ENCODE results near the gene CTTN. TPM values are rescaled to one million over a fixed set of nuclear protein-coding genes. Genes with fewer than 3 reads are reported as not detected.

Gene CTTN
- total RNA-seq = 100 to 1,000 TPM; 199 to 242 TPM
- polyA plus RNA-seq (ENCODE audit: insufficient read length in 6 of 6) = 100 to 1,000 TPM; 162 to 214 (median 195) TPM
- long read RNA-seq, donor 1, transcript CTTN-206 (4 exons, 1,087 nt) = major isoform, 10 of 36 reads
- long read RNA-seq, donor 1, partial matches to known transcripts = 18 of 36 reads
- long read RNA-seq, donor 1, other reads (novel, unspliced or antisense) = 0 of 36 reads
- long read RNA-seq, donor 2, transcript CTTN-201 (18 exons, 3,272 nt) = major isoform, 5 of 34 reads
- long read RNA-seq, donor 2, transcript CTTN-214 (2 exons, 481 nt) = major isoform, 5 of 34 reads
- long read RNA-seq, donor 2, partial matches to known transcripts = 17 of 34 reads
- long read RNA-seq, donor 2, other reads (novel, unspliced or antisense) = 0 of 34 reads
- long read RNA-seq, donor 3, partial matches to known transcripts = 10 of 18 reads
- long read RNA-seq, donor 3, other reads (novel, unspliced or antisense) = 0 of 18 reads
- long read RNA-seq, donor 4, transcript CTTN-201 (18 exons, 3,272 nt) = major isoform, 9 of 77 reads
- long read RNA-seq, donor 4, transcript CTTN-202 (17 exons, 3,272 nt) = minor isoform, 8 of 77 reads
- long read RNA-seq, donor 4, partial matches to known transcripts = 12 of 77 reads
- long read RNA-seq, donor 4, other reads (novel, unspliced or antisense) = 47 of 77 reads
- long read RNA-seq, donor 5, partial matches to known transcripts = 20 of 34 reads
- long read RNA-seq, donor 5, other reads (novel, unspliced or antisense) = 0 of 34 reads
- long read RNA-seq, donor 6, partial matches to known transcripts = 9 of 16 reads
- long read RNA-seq, donor 6, other reads (novel, unspliced or antisense) = 0 of 16 reads
- long read RNA-seq, donor 7, partial matches to known transcripts = 0 of 3 reads
- long read RNA-seq, donor 7, other reads (novel, unspliced or antisense) = 0 of 3 reads
- long read RNA-seq, donor 8, transcript CTTN-201 (18 exons, 3,272 nt) = major isoform, 5 of 22 reads
- long read RNA-seq, donor 8, partial matches to known transcripts = 13 of 22 reads
- long read RNA-seq, donor 8, other reads (novel, unspliced or antisense) = 0 of 22 reads
- long read RNA-seq, donor 9 = 0 reads
- long read RNA-seq, donor 10, partial matches to known transcripts = 8 of 29 reads
- long read RNA-seq, donor 10, other reads (novel, unspliced or antisense) = 17 of 29 reads
- long read RNA-seq, donor 11, transcript CTTN-201 (18 exons, 3,272 nt) = major isoform, 5 of 17 reads
- long read RNA-seq, donor 11, partial matches to known transcripts = 6 of 17 reads
- long read RNA-seq, donor 11, other reads (novel, unspliced or antisense) = 0 of 17 reads
- long read RNA-seq, donor 12, transcript CTTN-201 (18 exons, 3,272 nt) = major isoform, 5 of 15 reads
- long read RNA-seq, donor 12, partial matches to known transcripts = 6 of 15 reads
- long read RNA-seq, donor 12, other reads (novel, unspliced or antisense) = 0 of 15 reads

- intact Hi-C loops (cut with DNase I) = loop anchor here in 1 of 2 donors (10.0 kb wide), 1 partner anchor 123 kb away; the partner anchor contains the start of gene PPFIA1
These were observed at the start of gene CTTN for GRCh38 chr11:70397983-70398833. TSS of gene CTTN (plus strand) at chr11:70398529. CDS start at chr11:70407298, 8,769 bp downstream.

GRCh38 chr11:70348608-70349007, 49.7 kb upstream of the CTTN start:
- ATAC-seq (no peak), DNase-seq (no peak)
- Histone ChIP-seq H3K4me3 (no peak overlapping the region), H3K9me3 (no peaks in the 10 kb centered on the region), H3K27me3 (no peaks in the 10 kb centered on the region), H3K27ac (no peak overlapping the region), H3K4me1 (no peaks in the 10 kb centered on the region), H3K36me3 (peaks cover 6 to 77% of the 10 kb centered on the region in 2 donors)
- TF ChIP-seq, protein P1, sequence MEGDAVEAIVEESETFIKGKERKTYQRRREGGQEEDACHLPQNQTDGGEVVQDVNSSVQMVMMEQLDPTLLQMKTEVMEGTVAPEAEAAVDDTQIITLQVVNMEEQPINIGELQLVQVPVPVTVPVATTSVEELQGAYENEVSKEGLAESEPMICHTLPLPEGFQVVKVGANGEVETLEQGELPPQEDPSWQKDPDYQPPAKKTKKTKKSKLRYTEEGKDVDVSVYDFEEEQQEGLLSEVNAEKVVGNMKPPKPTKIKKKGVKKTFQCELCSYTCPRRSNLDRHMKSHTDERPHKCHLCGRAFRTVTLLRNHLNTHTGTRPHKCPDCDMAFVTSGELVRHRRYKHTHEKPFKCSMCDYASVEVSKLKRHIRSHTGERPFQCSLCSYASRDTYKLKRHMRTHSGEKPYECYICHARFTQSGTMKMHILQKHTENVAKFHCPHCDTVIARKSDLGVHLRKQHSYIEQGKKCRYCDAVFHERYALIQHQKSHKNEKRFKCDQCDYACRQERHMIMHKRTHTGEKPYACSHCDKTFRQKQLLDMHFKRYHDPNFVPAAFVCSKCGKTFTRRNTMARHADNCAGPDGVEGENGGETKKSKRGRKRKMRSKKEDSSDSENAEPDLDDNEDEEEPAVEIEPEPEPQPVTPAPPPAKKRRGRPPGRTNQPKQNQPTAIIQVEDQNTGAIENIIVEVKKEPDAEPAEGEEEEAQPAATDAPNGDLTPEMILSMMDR (IDR thresholded peaks at IDR 0.05) = no peak
- intact Hi-C loops (cut with DNase I) = no loop called here

More at GRCh38 chr11:70397983-70398833, at the start of gene CTTN:
- TF ChIP-seq, protein P1 (IDR thresholded peaks at IDR 0.05) = no peak
- H3K9me3 ChIP-seq = no peaks in the 10 kb centered on the region
- peak within 1 kb of the TSS; percentile 81 to 82 for H3K27ac ChIP-seq
- ATAC-seq = peak; percentile 86
- H3K4me1 ChIP-seq = peaks cover 13 to 50% of the 10 kb centered on the region in 2 donors
- H3K27me3 ChIP-seq = peaks cover 0 to 92% of the 10 kb centered on the region in 2 donors
- H3K36me3 ChIP-seq = no peaks in the 10 kb centered on the region
- peak; percentile 79 to 95 (median 84) for DNase-seq
- peak within 1 kb of the TSS; percentile 68 to 81 for H3K4me3 ChIP-seq

GRCh38 chr11:70351646-70352045, 46.7 kb upstream of the CTTN start:
- H3K27me3 ChIP-seq = no peaks in the 10 kb centered on the region
- H3K4me1 ChIP-seq = no peaks in the 10 kb centered on the region
- intact Hi-C loops (cut with DNase I) = no loop called here
- ATAC-seq (no peak), DNase-seq (no peak)
- no peaks in the 10 kb centered on the region for H3K9me3 ChIP-seq
- H3K36me3 ChIP-seq = peaks cover 0 to 81% of the 10 kb centered on the region in 2 donors
- TF ChIP-seq, protein P1 (IDR thresholded peaks at IDR 0.05) = no peak
- no peak overlapping the region for H3K27ac ChIP-seq
- no peak overlapping the region for H3K4me3 ChIP-seq

DNA sequence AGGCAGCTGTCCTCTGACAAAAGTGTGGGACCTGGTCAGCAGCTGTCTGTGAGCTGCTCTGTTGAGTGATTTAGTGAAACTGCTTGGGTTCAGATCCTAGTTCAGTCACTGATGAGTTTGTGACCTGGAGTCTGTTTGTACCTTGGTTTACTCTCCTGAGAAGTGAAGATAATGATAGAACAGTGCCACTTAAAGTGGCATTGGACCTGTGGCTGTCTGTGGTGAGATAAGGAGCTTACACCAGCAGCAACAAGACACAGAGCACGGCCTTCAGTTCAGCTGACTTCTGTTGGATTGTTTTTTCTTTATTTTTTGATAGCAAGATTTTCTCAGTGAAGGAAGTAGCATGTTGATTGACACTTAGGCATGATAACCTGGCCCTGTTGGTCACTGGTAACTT, 46.2 kb upstream of the CTTN start:
- no peak overlapping the region for H3K4me3 ChIP-seq
- peaks cover 0 to 81% of the 10 kb centered on the region in 2 donors for H3K36me3 ChIP-seq
- intact Hi-C loops (cut with DNase I) = no loop called here
- TF ChIP-seq, protein P1 (IDR thresholded peaks at IDR 0.05) = no peak
- no peaks in the 10 kb centered on the region for H3K9me3 ChIP-seq
- DNase-seq (no peak), ATAC-seq (no peak)
- no peaks in the 10 kb centered on the region for H3K27me3 ChIP-seq
- H3K27ac ChIP-seq = no peak overlapping the region
- H3K4me1 ChIP-seq = no peaks in the 10 kb centered on the region
